ENCODE results near the gene REEP5. TPM values are rescaled to one million over a fixed set of nuclear protein-coding genes. Genes with fewer than 3 reads are reported as not detected.

Gene REEP5
- total and polyA plus RNA-seq, 2 of the 8 experiments (the other 6 are each of a cell fraction or from before 2014, with no cell fraction given) = 58.3 to 94.3 TPM

DNA sequence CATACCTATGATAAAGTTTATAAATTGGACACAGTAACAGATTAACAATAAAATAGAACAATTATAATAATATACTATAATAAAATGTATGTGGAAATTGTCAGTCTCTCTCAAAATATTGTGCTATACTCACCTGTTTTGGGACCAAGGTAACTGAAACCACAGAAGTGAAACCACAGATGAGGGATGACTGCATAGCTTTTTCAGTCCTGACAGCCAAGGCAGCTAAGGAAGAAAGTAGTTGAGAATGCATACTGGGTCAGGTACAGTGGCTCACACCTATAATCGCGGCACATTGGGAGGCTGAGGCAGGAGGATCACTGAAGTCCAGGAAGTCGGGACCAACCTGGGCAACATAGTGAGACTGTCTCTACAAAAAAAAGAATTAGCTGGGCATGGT, 52.1 kb downstream of the REEP5 start:
- H3K9me3 ChIP-seq (ENCODE audit: insufficient read depth in 2 of 2, low read depth in 1 of 2, low read length in 1 of 2) = no peaks in the 10 kb centered on the region
- ChIA-PET CTCF (ENCODE audit: partially characterized antibody) (interaction anchor here (1.5 kb wide), 1 partner anchor 22 kb away, joined by 3 read pairs; no protein-coding TSS in a partner anchor), POLR2A (ENCODE audit: partially characterized antibody) (interaction anchor here (0.8 to 1.4 kb wide), 3 partner anchors 9 to 19 kb away, joined by 3 to 4 read pairs (median 3); partner anchors contain the start of gene SRP19)
- H3K79me2 ChIP-seq (ENCODE audit: control insufficient read depth in 1 of 2, insufficient read depth in 2 of 2, low read length in 2 of 2) = no peaks in the 10 kb centered on the region
- H3K23me2 ChIP-seq (ENCODE audit: low read depth, low read length) = no peaks in the 10 kb centered on the region
- peaks cover 0 to 4% of the 10 kb centered on the region in 2 experiments for H4K20me1 ChIP-seq (replicated peaks in 1 of 2; ENCODE audit: control insufficient read depth in 1 of 2, insufficient read depth in 2 of 2, low read length in 2 of 2)
- H3K4ac ChIP-seq (replicated peaks; ENCODE audit: insufficient read length, low read depth, low read length) = no peak overlapping the region
- H3K23ac ChIP-seq (ENCODE audit: insufficient read length) = no peak overlapping the region
- no peak overlapping the region for H3K18ac ChIP-seq (ENCODE audit: extremely low read depth, low read length)
- no peak overlapping the region for H2BK20ac ChIP-seq (ENCODE audit: low read length)
- DNase-seq (ENCODE audit: low read depth in 1 of 2, low spot score in 2 of 2) (no peak), FAIRE-seq (no peak)
- no peak overlapping the region for H3K27ac ChIP-seq (ENCODE audit: low read depth, low read length)
- no peaks in the 10 kb centered on the region for H3K27me3 ChIP-seq (replicated peaks in 1 of 4; ENCODE audit: control insufficient read depth in 3 of 4, extremely low read depth in 1 of 4, insufficient read depth in 3 of 4, low read length in 3 of 4)
- no peak overlapping the region for H2AK5ac ChIP-seq (ENCODE audit: low read depth, low read length)
- no peak overlapping the region for H3K4me2 ChIP-seq (ENCODE audit: insufficient read depth in 1 of 2, low read depth in 2 of 2, low read length in 2 of 2)
- WGBS, 2 experiments (ENCODE audit: extremely low coverage in 1 of 2, insufficient coverage in 1 of 2, insufficient read length in 1 of 2, insufficient replicate concordance in 2 of 2, low coverage in 1 of 2, low lambda C conversion rate in 2 of 2, missing lambda C conversion rate in 1 of 2) = 98% methylated on average over 3 of the region's 3 CpGs; no CpG with 5 or more reads in 1 of the 2 experiments
- no peak overlapping the region for H2BK12ac ChIP-seq (ENCODE audit: low read depth, low read length)
- no peak overlapping the region for H2BK15ac ChIP-seq (ENCODE audit: low read length)
- no peak overlapping the region for H2BK120ac ChIP-seq (replicated peaks; ENCODE audit: low read depth, low read length)
- peaks cover 4 to 49% (median 38%) of the 10 kb centered on the region in 4 experiments for H3K36me3 ChIP-seq (ENCODE audit: control insufficient read depth in 2 of 4, insufficient read depth in 4 of 4, low read length in 3 of 4)
- no peak overlapping the region for H3K56ac ChIP-seq (replicated peaks; ENCODE audit: insufficient read length, low read depth, low read length)
- H2AFZ ChIP-seq (ENCODE audit: low read length) = no peak overlapping the region
- H3K79me1 ChIP-seq (ENCODE audit: low read depth, low read length) = no peaks in the 10 kb centered on the region
- H4K8ac ChIP-seq (ENCODE audit: extremely low read depth, insufficient read depth, low read length) = no peak overlapping the region
- no peak overlapping the region for H4K91ac ChIP-seq (replicated peaks; ENCODE audit: insufficient read length, low read length)
- H3K14ac ChIP-seq (ENCODE audit: insufficient read length) = no peak overlapping the region
- H2BK5ac ChIP-seq (ENCODE audit: low read depth, low read length) = no peak overlapping the region
- H3K4me1 ChIP-seq (replicated peaks in 1 of 4; ENCODE audit: control insufficient read depth in 3 of 4, insufficient read depth in 4 of 4, low read length in 3 of 4) = no peaks in the 10 kb centered on the region
- no peak overlapping the region for H3K4me3 ChIP-seq (ENCODE audit: extremely low read depth in 1 of 4, insufficient read depth in 2 of 4, low read depth in 3 of 4, low read length in 4 of 4)
- H4K5ac ChIP-seq (ENCODE audit: insufficient read length, low read depth, low read length) = no peak overlapping the region
- no peak overlapping the region for H3K9ac ChIP-seq (replicated peaks in 1 of 4; ENCODE audit: extremely low read depth in 1 of 4, low read depth in 3 of 4, low read length in 3 of 4)
